ENCODE measurements around the gene FFAR2.
"Not testable (repeated sequence)": the region's sequence is repeated elsewhere in the genome, so short reads cannot be mapped to it uniquely, and the experiment has no call there.

Gene FFAR2

GRCh38 chr19:35470128-35470527, 22.1 kb downstream of the FFAR2 start:
- Histone ChIP-seq H3K27ac (ENCODE audit: low read depth, low read length) (no peak overlapping the region), H3K79me2 (ENCODE audit: control insufficient read depth, insufficient read depth, low read length, unreplicated experiment) (no peaks in the 10 kb centered on the region), H3K4me3 (ENCODE audit: low read depth, low read length) (no peak overlapping the region), H2AFZ (ENCODE audit: low read length, unreplicated experiment) (no peak overlapping the region), H3K4me1 (ENCODE audit: control insufficient read depth, insufficient read depth, low read length, unreplicated experiment) (no peaks in the 10 kb centered on the region), H3K36me3 (ENCODE audit: insufficient read depth, low read length) (no peaks in the 10 kb centered on the region), H3K27me3 (ENCODE audit: insufficient read depth, low read length) (no peaks in the 10 kb centered on the region)

- H2AFZ ChIP-seq (ENCODE audit: low read length, unreplicated experiment); H3K79me2 ChIP-seq (ENCODE audit: control insufficient read depth, insufficient read depth, low read length, unreplicated experiment): not testable (repeated sequence)
Observed at GRCh38 chr19:35471075-35471474, 23.0 kb downstream of the FFAR2 start.

GRCh38 chr19:35471946-35472345, 23.9 kb downstream of the FFAR2 start:
- Histone ChIP-seq H3K79me2 (ENCODE audit: control insufficient read depth, insufficient read depth, low read length, unreplicated experiment) (no peaks in the 10 kb centered on the region), H3K27ac (ENCODE audit: low read depth, low read length) (no peak overlapping the region), H2AFZ (ENCODE audit: low read length, unreplicated experiment) (no peak overlapping the region), H3K4me1 (ENCODE audit: control insufficient read depth, insufficient read depth, low read length, unreplicated experiment) (no peaks in the 10 kb centered on the region), H3K36me3 (ENCODE audit: insufficient read depth, low read length) (no peaks in the 10 kb centered on the region), H3K27me3 (ENCODE audit: insufficient read depth, low read length) (no peaks in the 10 kb centered on the region), H3K4me3 (ENCODE audit: low read depth, low read length) (no peak overlapping the region)

More at GRCh38 chr19:35471075-35471474, 23.0 kb downstream of the FFAR2 start:
- not testable (repeated sequence) for H3K4me3 ChIP-seq (ENCODE audit: low read depth, low read length); H3K27ac ChIP-seq (ENCODE audit: low read depth, low read length); H3K36me3 ChIP-seq (ENCODE audit: insufficient read depth, low read length); H3K4me1 ChIP-seq (ENCODE audit: control insufficient read depth, insufficient read depth, low read length, unreplicated experiment); H3K27me3 ChIP-seq (ENCODE audit: insufficient read depth, low read length)

- Histone ChIP-seq H3K79me2 (ENCODE audit: control insufficient read depth, insufficient read depth, low read length, unreplicated experiment) (no peaks in the 10 kb centered on the region), H2AFZ (ENCODE audit: low read length, unreplicated experiment) (no peak overlapping the region), H3K36me3 (ENCODE audit: insufficient read depth, low read length) (no peaks in the 10 kb centered on the region), H3K27ac (ENCODE audit: low read depth, low read length) (no peak overlapping the region), H3K27me3 (ENCODE audit: insufficient read depth, low read length) (no peaks in the 10 kb centered on the region), H3K4me1 (ENCODE audit: control insufficient read depth, insufficient read depth, low read length, unreplicated experiment) (no peaks in the 10 kb centered on the region), H3K4me3 (ENCODE audit: low read depth, low read length) (no peak overlapping the region)
Observed at GRCh38 chr19:35474104-35474503, 26.0 kb downstream of the FFAR2 start.

GRCh38 chr19:35474594-35474993, 26.5 kb downstream of the FFAR2 start:
- H3K4me1 ChIP-seq (ENCODE audit: control insufficient read depth, insufficient read depth, low read length, unreplicated experiment); H2AFZ ChIP-seq (ENCODE audit: low read length, unreplicated experiment); H3K4me3 ChIP-seq (ENCODE audit: low read depth, low read length); H3K36me3 ChIP-seq (ENCODE audit: insufficient read depth, low read length); H3K27me3 ChIP-seq (ENCODE audit: insufficient read depth, low read length); H3K27ac ChIP-seq (ENCODE audit: low read depth, low read length); H3K79me2 ChIP-seq (ENCODE audit: control insufficient read depth, insufficient read depth, low read length, unreplicated experiment): not testable (repeated sequence)

- H3K27me3 ChIP-seq (ENCODE audit: insufficient read depth, low read length): no peaks in the 10 kb centered on the region
- H3K36me3 ChIP-seq (ENCODE audit: insufficient read depth, low read length): no peaks in the 10 kb centered on the region
- no peak overlapping the region for H3K27ac ChIP-seq (ENCODE audit: low read depth, low read length)
- H2AFZ ChIP-seq (ENCODE audit: low read length, unreplicated experiment): no peak overlapping the region
- H3K79me2 ChIP-seq (ENCODE audit: control insufficient read depth, insufficient read depth, low read length, unreplicated experiment): no peaks in the 10 kb centered on the region
- H3K4me1 ChIP-seq (ENCODE audit: control insufficient read depth, insufficient read depth, low read length, unreplicated experiment): no peaks in the 10 kb centered on the region
- no peak overlapping the region for H3K4me3 ChIP-seq (ENCODE audit: low read depth, low read length)
Observed at GRCh38 chr19:35476149-35476548, 28.1 kb downstream of the FFAR2 start.

- no peak overlapping the region for H3K4me3 ChIP-seq (ENCODE audit: low read depth, low read length)
- no peaks in the 10 kb centered on the region for H3K36me3 ChIP-seq (ENCODE audit: insufficient read depth, low read length)
- no peak overlapping the region for H2AFZ ChIP-seq (ENCODE audit: low read length, unreplicated experiment)
- no peaks in the 10 kb centered on the region for H3K79me2 ChIP-seq (ENCODE audit: control insufficient read depth, insufficient read depth, low read length, unreplicated experiment)
- no peak overlapping the region for H3K27ac ChIP-seq (ENCODE audit: low read depth, low read length)
- H3K4me1 ChIP-seq (ENCODE audit: control insufficient read depth, insufficient read depth, low read length, unreplicated experiment): no peaks in the 10 kb centered on the region
- no peaks in the 10 kb centered on the region for H3K27me3 ChIP-seq (ENCODE audit: insufficient read depth, low read length)
Observed at GRCh38 chr19:35478794-35479677, 31.0 kb downstream of the FFAR2 start.

- H3K79me2 ChIP-seq (ENCODE audit: control insufficient read depth, insufficient read depth, low read length, unreplicated experiment): no peaks in the 10 kb centered on the region
- no peak overlapping the region for H3K27ac ChIP-seq (ENCODE audit: low read depth, low read length)
- H3K27me3 ChIP-seq (ENCODE audit: insufficient read depth, low read length): peaks cover 22% of the 10 kb centered on the region
- H3K36me3 ChIP-seq (ENCODE audit: insufficient read depth, low read length): no peaks in the 10 kb centered on the region
- no peaks in the 10 kb centered on the region for H3K4me1 ChIP-seq (ENCODE audit: control insufficient read depth, insufficient read depth, low read length, unreplicated experiment)
- H2AFZ ChIP-seq (ENCODE audit: low read length, unreplicated experiment): no peak overlapping the region
- no peak overlapping the region for H3K4me3 ChIP-seq (ENCODE audit: low read depth, low read length)
Observed at GRCh38 chr19:35483089-35483488, 35.0 kb downstream of the FFAR2 start.

- Histone ChIP-seq H3K4me1 (ENCODE audit: control insufficient read depth, insufficient read depth, low read length, unreplicated experiment) (no peaks in the 10 kb centered on the region), H2AFZ (ENCODE audit: low read length, unreplicated experiment) (no peak overlapping the region), H3K79me2 (ENCODE audit: control insufficient read depth, insufficient read depth, low read length, unreplicated experiment) (no peaks in the 10 kb centered on the region), H3K27ac (ENCODE audit: low read depth, low read length) (no peak overlapping the region), H3K27me3 (ENCODE audit: insufficient read depth, low read length) (peaks cover 30% of the 10 kb centered on the region), H3K4me3 (ENCODE audit: low read depth, low read length) (no peak overlapping the region), H3K36me3 (ENCODE audit: insufficient read depth, low read length) (no peaks in the 10 kb centered on the region)
Observed at GRCh38 chr19:35484252-35485036, 36.4 kb downstream of the FFAR2 start.

GRCh38 chr19:35486268-35486708, 38.2 kb downstream of the FFAR2 start:
- Histone ChIP-seq H3K4me3 (ENCODE audit: low read depth, low read length) (no peak overlapping the region), H3K4me1 (ENCODE audit: control insufficient read depth, insufficient read depth, low read length, unreplicated experiment) (no peaks in the 10 kb centered on the region), H3K27ac (ENCODE audit: low read depth, low read length) (no peak overlapping the region), H2AFZ (ENCODE audit: low read length, unreplicated experiment) (no peak overlapping the region), H3K79me2 (ENCODE audit: control insufficient read depth, insufficient read depth, low read length, unreplicated experiment) (no peaks in the 10 kb centered on the region), H3K27me3 (ENCODE audit: insufficient read depth, low read length) (peaks cover 40% of the 10 kb centered on the region), H3K36me3 (ENCODE audit: insufficient read depth, low read length) (no peaks in the 10 kb centered on the region)

Measured in ACC112 (cell line).